HEK293 (cell line): ENCODE data around the gene CDH1.
A peak's percentile ranks its signal among the peaks of the same experiment; 100 is the strongest.

Experiments
- CTCF ChIA-PET: fragments of 350-600 bp; formaldehyde crosslinking; extraction: SDS; loops from one replicate; lab custom pipeline; 2021; ENCODE audit warnings: antibody characterized with exemption; lab: Yijun Ruan, JAX
- POLR2A ChIA-PET: fragments of 300-600 bp; formaldehyde crosslinking; extraction: SDS; loops from one replicate; lab custom pipeline; 2020; ENCODE audit warnings: antibody characterized with exemption, inconsistent platforms; lab: Yijun Ruan, JAX
- H3K27ac ChIP-seq: fragments of 200-500 bp; sonication (Bioruptor generic); 2 replicates; pipeline ENCODE4 v1.5.1; 2014; ENCODE audit warnings: low read depth, low read length, control low read depth, inconsistent platforms; ENCODE audit errors: extremely low read depth
- H3K36me3 ChIP-seq, 2 experiments: fragments of 200-500 bp in 1 of 2; sonication (Bioruptor generic) in 1 of 2; 1 replicate in 1 of 2; 2 replicates in 1 of 2; pipeline ENCODE4 v1.5.1; 2014 to 2017; ENCODE audit warnings: inconsistent platforms in 2 of 2, low read length in 2 of 2; ENCODE audit not compliant: control insufficient read depth in 2 of 2, insufficient read depth in 1 of 2
- H3K4me1 ChIP-seq: fragments of 200-500 bp; sonication (Bioruptor generic); 2 replicates; pipeline ENCODE4 v1.5.1; 2014; ENCODE audit warnings: mild to moderate bottlenecking, low read length, inconsistent platforms; ENCODE audit not compliant: control insufficient read depth, insufficient read depth
- H3K4me3 ChIP-seq: 2 replicates; pipeline ENCODE4 v1.5.1; 2011; ENCODE audit warnings: low read depth, mild to moderate bottlenecking, control low read depth, low read length, moderate library complexity
- H3K9me3 ChIP-seq: fragments of 200-500 bp; sonication (Bioruptor generic); 2 replicates; pipeline ENCODE4 v1.5.1; 2014; ENCODE audit warnings: low read depth, low read length, inconsistent platforms; ENCODE audit not compliant: control insufficient read depth, insufficient read depth
- BCL11B ChIP-seq: fragments of 450-650 bp; formaldehyde crosslinking; IDR thresholded peaks from 2 replicates; pipeline ENCODE4 v1.5.1; 2016; ENCODE audit warnings: low read depth, missing biosample characterization, missing genetic modification characterization
- BCL6B ChIP-seq: fragments of 450-650 bp; formaldehyde crosslinking; IDR thresholded peaks from 2 replicates; pipeline ENCODE4 v1.5.1; 2017; ENCODE audit warnings: missing biosample characterization, missing genetic modification characterization
- EGR2 ChIP-seq: fragments of 450-650 bp; formaldehyde crosslinking; IDR thresholded peaks from 2 replicates; pipeline ENCODE4 v1.5.1; 2016; ENCODE audit warnings: low read depth, missing biosample characterization, missing genetic modification characterization
- KLF1 ChIP-seq: fragments of 450-650 bp; formaldehyde crosslinking; IDR thresholded peaks from 2 replicates; pipeline ENCODE4 v1.5.1; 2016; ENCODE audit warnings: missing biosample characterization, missing genetic modification characterization
- KLF8 ChIP-seq: fragments of 450-650 bp; formaldehyde crosslinking; IDR thresholded peaks from 2 replicates; pipeline ENCODE4 v1.5.1; 2016; ENCODE audit warnings: missing biosample characterization, missing genetic modification characterization
- OSR2 ChIP-seq: fragments of 450-650 bp; formaldehyde crosslinking; IDR thresholded peaks from 2 replicates; pipeline ENCODE4 v1.5.1; 2016; ENCODE audit warnings: missing biosample characterization, missing genetic modification characterization
- SCRT2 ChIP-seq: fragments of 450-650 bp; formaldehyde crosslinking; IDR thresholded peaks from 2 replicates; pipeline ENCODE4 v1.5.1; 2016; ENCODE audit warnings: missing biosample characterization, missing genetic modification characterization
- SP2 ChIP-seq: fragments of 450-650 bp; formaldehyde crosslinking; IDR thresholded peaks from 2 replicates; pipeline ENCODE4 v1.5.1; 2016; ENCODE audit warnings: missing biosample characterization, missing genetic modification characterization
- SP3 ChIP-seq: fragments of 450-650 bp; formaldehyde crosslinking; IDR thresholded peaks from 2 replicates; pipeline ENCODE4 v1.5.1; 2016; ENCODE audit warnings: missing biosample characterization, missing genetic modification characterization
- SP7 ChIP-seq: fragments of 450-650 bp; formaldehyde crosslinking; IDR thresholded peaks from 2 replicates; pipeline ENCODE4 v1.5.1; 2016; ENCODE audit warnings: missing biosample characterization, missing genetic modification characterization
- ZBTB17 ChIP-seq: fragments of 450-650 bp; formaldehyde crosslinking; IDR thresholded peaks from 2 replicates; pipeline ENCODE4 v1.5.1; 2016; ENCODE audit warnings: missing biosample characterization, missing genetic modification characterization
- ZBTB48 ChIP-seq: fragments of 450-650 bp; formaldehyde crosslinking; IDR thresholded peaks from 2 replicates; pipeline ENCODE4 v1.5.1; 2016; ENCODE audit warnings: missing biosample characterization, missing genetic modification characterization
- ZFP69B ChIP-seq: fragments of 450-650 bp; formaldehyde crosslinking; IDR thresholded peaks from 2 replicates; pipeline ENCODE4 v1.5.1; 2016; ENCODE audit warnings: missing biosample characterization, missing genetic modification characterization
- ZNF157 ChIP-seq: fragments of 450-650 bp; formaldehyde crosslinking; IDR thresholded peaks from 2 replicates; pipeline ENCODE4 v1.5.1; 2016; ENCODE audit warnings: missing biosample characterization, missing genetic modification characterization
- ZNF335 ChIP-seq: fragments of 450-650 bp; formaldehyde crosslinking; conservative IDR thresholded peaks from 2 replicates; pipeline ENCODE4 v1.5.1; 2016; ENCODE audit warnings: missing biosample characterization, missing genetic modification characterization
- ZNF398 ChIP-seq: fragments of 450-650 bp; formaldehyde crosslinking; IDR thresholded peaks from 2 replicates; pipeline ENCODE4 v1.5.1; 2017; ENCODE audit warnings: missing biosample characterization, missing genetic modification characterization
- ZNF521 ChIP-seq: fragments of 450-650 bp; formaldehyde crosslinking; IDR thresholded peaks from 2 replicates; pipeline ENCODE4 v1.5.1; 2017; ENCODE audit warnings: missing biosample characterization, mild to moderate bottlenecking, missing genetic modification characterization
- ZNF561 ChIP-seq: fragments of 450-650 bp; IDR thresholded peaks from 2 replicates; pipeline ENCODE4 v1.5.1; 2018; ENCODE audit warnings: missing biosample characterization, missing genetic modification characterization, borderline replicate concordance
- ZNF600 ChIP-seq: fragments of 450-650 bp; formaldehyde crosslinking; IDR thresholded peaks from 2 replicates; pipeline ENCODE4 v1.5.1; 2016; ENCODE audit warnings: missing biosample characterization, missing genetic modification characterization
- ZSCAN16 ChIP-seq: fragments of 450-650 bp; formaldehyde crosslinking; IDR thresholded peaks from 2 replicates; pipeline ENCODE4 v1.5.1; 2016; ENCODE audit warnings: missing biosample characterization, missing genetic modification characterization
- TF ChIP-seq, protein P1 (sequence below): fragments of 450-650 bp; formaldehyde crosslinking; IDR thresholded peaks from 2 replicates; pipeline ENCODE4 v1.5.1; 2016; ENCODE audit warnings: missing biosample characterization, missing genetic modification characterization

CDH1 gene

GRCh38 chr16:68724797-68725196 is 12.3 kb upstream of the CDH1 start:
- Histone ChIP-seq H3K36me3 (no peaks in the 10 kb centered on the region), H3K9me3 (no peaks in the 10 kb centered on the region), H3K27ac (no peak overlapping the region), H3K4me1 (no peaks in the 10 kb centered on the region), H3K4me3 (no peak overlapping the region)
- ChIA-PET POLR2A (no interaction called here), CTCF (no interaction called here)
- TF ChIP-seq SCRT2 (tag by site-specific recombination) (peak; percentile 57; the same call in 1 of the 2 replicates), ZNF157 (tag by site-specific recombination) (no peak)

- no peak overlapping the region for H3K4me3 ChIP-seq
- H3K36me3 ChIP-seq: no peaks in the 10 kb centered on the region
- no peaks in the 10 kb centered on the region for H3K9me3 ChIP-seq
- H3K27ac ChIP-seq: no peak overlapping the region
- TF ChIP-seq ZNF398 (tag by site-specific recombination): no peak
- TF ChIP-seq OSR2 (tag by site-specific recombination): 0 out of 2 replicates have a peak, but pooled peaks have one; percentile 17
- POLR2A ChIA-PET: no interaction called here
- CTCF ChIA-PET: interaction anchor here (0.5 to 1.1 kb wide), 2 partner anchors 138 to 184 kb away, joined by 3 to 4 read pairs; no protein-coding TSS in a partner anchor
- H3K4me1 ChIP-seq: peaks cover 7% of the 10 kb centered on the region
Observed at GRCh38 chr16:68728523-68728922, 8.6 kb upstream of the CDH1 start.

- Histone ChIP-seq H3K4me1 (peaks cover 7% of the 10 kb centered on the region), H3K36me3 (no peaks in the 10 kb centered on the region), H3K4me3 (no peak overlapping the region), H3K27ac (no peak overlapping the region), H3K9me3 (no peaks in the 10 kb centered on the region)
- POLR2A ChIA-PET: no interaction called here
- CTCF ChIA-PET: interaction anchor here (0.7 kb wide), 1 partner anchor 456 kb away, joined by 3 read pairs; no protein-coding TSS in a partner anchor
- TF ChIP-seq BCL6B (tag by site-specific recombination): no peak
- 0 out of 2 replicates have a peak, but pooled peaks have one; percentile 39 for TF ChIP-seq ZNF335 (tag by site-specific recombination)
- TF ChIP-seq, protein P1, sequence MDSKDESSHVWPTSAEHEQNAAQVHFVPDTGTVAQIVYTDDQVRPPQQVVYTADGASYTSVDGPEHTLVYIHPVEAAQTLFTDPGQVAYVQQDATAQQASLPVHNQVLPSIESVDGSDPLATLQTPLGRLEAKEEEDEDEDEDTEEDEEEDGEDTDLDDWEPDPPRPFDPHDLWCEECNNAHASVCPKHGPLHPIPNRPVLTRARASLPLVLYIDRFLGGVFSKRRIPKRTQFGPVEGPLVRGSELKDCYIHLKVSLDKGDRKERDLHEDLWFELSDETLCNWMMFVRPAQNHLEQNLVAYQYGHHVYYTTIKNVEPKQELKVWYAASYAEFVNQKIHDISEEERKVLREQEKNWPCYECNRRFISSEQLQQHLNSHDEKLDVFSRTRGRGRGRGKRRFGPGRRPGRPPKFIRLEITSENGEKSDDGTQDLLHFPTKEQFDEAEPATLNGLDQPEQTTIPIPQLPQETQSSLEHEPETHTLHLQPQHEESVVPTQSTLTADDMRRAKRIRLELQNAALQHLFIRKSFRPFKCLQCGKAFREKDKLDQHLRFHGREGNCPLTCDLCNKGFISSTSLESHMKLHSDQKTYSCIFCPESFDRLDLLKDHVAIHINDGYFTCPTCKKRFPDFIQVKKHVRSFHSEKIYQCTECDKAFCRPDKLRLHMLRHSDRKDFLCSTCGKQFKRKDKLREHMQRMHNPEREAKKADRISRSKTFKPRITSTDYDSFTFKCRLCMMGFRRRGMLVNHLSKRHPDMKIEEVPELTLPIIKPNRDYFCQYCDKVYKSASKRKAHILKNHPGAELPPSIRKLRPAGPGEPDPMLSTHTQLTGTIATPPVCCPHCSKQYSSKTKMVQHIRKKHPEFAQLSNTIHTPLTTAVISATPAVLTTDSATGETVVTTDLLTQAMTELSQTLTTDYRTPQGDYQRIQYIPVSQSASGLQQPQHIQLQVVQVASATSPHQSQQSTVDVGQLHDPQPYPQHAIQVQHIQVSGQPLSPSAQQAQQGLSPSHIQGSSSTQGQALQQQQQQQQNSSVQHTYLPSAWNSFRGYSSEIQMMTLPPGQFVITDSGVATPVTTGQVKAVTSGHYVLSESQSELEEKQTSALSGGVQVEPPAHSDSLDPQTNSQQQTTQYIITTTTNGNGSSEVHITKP (tag by site-specific recombination): peak; percentile 88
- TF ChIP-seq ZFP69B (tag by site-specific recombination): no peak
Observed at GRCh38 chr16:68731637-68732036, 5.5 kb upstream of the CDH1 start.

- H3K4me3 ChIP-seq: no peak overlapping the region
- no peak overlapping the region; the same call in 1 of the 2 replicates for H3K27ac ChIP-seq
- H3K4me1 ChIP-seq: peaks cover 7% of the 10 kb centered on the region
- POLR2A ChIA-PET: no interaction called here
- CTCF ChIA-PET: interaction anchor here (0.6 to 1.3 kb wide), 6 partner anchors 104 to 457 kb away, joined by 3 to 5 read pairs (median 3); no protein-coding TSS in a partner anchor
- no peaks in the 10 kb centered on the region for H3K36me3 ChIP-seq
- no peaks in the 10 kb centered on the region for H3K9me3 ChIP-seq
- TF ChIP-seq ZNF521 (tag by site-specific recombination) (no peak), ZSCAN16 (peak; percentile 69; the same call in 1 of the 2 replicates), SP2 (peak; percentile 37), ZNF600 (0 out of 2 replicates have a peak, but pooled peaks have one; percentile 24), BCL11B (tag by site-specific recombination) (no peak), SP7 (tag by site-specific recombination) (peak; percentile 50; the same call in 1 of the 2 replicates), KLF1 (tag by site-specific recombination) (peak; percentile 96), KLF8 (tag by site-specific recombination) (peak; percentile 49; the same call in 1 of the 2 replicates), ZBTB17 (tag by site-specific recombination) (peak; percentile 61; the same call in 1 of the 2 replicates), ZBTB48 (tag by site-specific recombination) (no peak), SP3 (peak; percentile 16; the same call in 1 of the 2 replicates), ZNF561 (peak; percentile 65), EGR2 (tag by site-specific recombination) (0 out of 2 replicates have a peak, but pooled peaks have one; percentile 32)
Observed at GRCh38 chr16:68732042-68732680, 4.9 kb upstream of the CDH1 start.
